Measurements from ENCODE around the gene TBKBP1. TPM values are rescaled to one million over a fixed set of nuclear protein-coding genes. Genes with fewer than 3 reads are reported as not detected.
A peak's percentile ranks its signal among the peaks of the same experiment; 100 is the strongest.

The TBKBP1 gene
- total and polyA plus RNA-seq, 9 of the 15 experiments (the other 6 are each of a cell fraction or from before 2014, with no cell fraction given): 0.03 to 15.6 (median 6.8) TPM

- ATAC-seq (no peak), FAIRE-seq (peak; percentile 23), DNase-seq (ENCODE audit: extremely low read depth in 1 of 4, low spot score in 3 of 4) (peak in 1 of 4 experiments; percentile 43)
- POLR2A ChIA-PET: interaction anchor here (0.5 to 1.4 kb wide), 3 partner anchors 13 to 41 kb away, joined by 3 to 7 read pairs (median 3); no protein-coding TSS in a partner anchor
- H4K20me1 ChIP-seq (replicated peaks; ENCODE audit: control insufficient read depth, insufficient read depth, low read length): no peaks in the 10 kb centered on the region; the same call in 1 of the 2 replicates
- WGBS (ENCODE audit: insufficient coverage, low coverage, missing lambda C conversion rate): 28% methylated on average over 11 of the region's 12 CpGs
- no TSS peak for BruUV-seq (replicated peaks)
- no peak overlapping the region; the same call in 2 of the 3 replicates for H3K27ac ChIP-seq (ENCODE audit: extremely low read depth, low read depth, low read length)
- no peaks in the 10 kb centered on the region for H3K27me3 ChIP-seq (ENCODE audit: control insufficient read depth in 2 of 2, insufficient read depth in 2 of 2, low read length in 2 of 2)
- peak overlapping the region; percentile 47; the same call in 1 of the 2 replicates for H3K4me2 ChIP-seq (ENCODE audit: insufficient read depth, low read length)
- intact Hi-C loops (cut with micrococcal nuclease) (no loop called here), in situ Hi-C loops (cut with MboI) (no loop called here)
- H3K9ac ChIP-seq (ENCODE audit: insufficient read depth in 1 of 2, low read depth in 2 of 2, low read length in 2 of 2): peak overlapping the region; percentile 0 to 9; a peak in 1 of 4 replicates
- no peak overlapping the region for H3K4me3 ChIP-seq
- peaks cover 31 to 62% of the 10 kb centered on the region in 2 experiments for H3K4me1 ChIP-seq (replicated peaks in 1 of 2; ENCODE audit: control insufficient read depth in 2 of 2, insufficient read depth in 2 of 2, low read length in 2 of 2)
- H3K36me3 ChIP-seq (ENCODE audit: control insufficient read depth, insufficient read depth, low read length): peaks cover 11% of the 10 kb centered on the region; the same call in 1 of the 3 replicates
- CTCF ChIA-PET (ENCODE audit: low intra/inter-chr PET ratio): no interaction called here
- no peaks in the 10 kb centered on the region for H3K9me3 ChIP-seq (replicated peaks; ENCODE audit: control insufficient read depth, insufficient read depth, low read depth, low read length)
- H2AFZ ChIP-seq (ENCODE audit: low read depth, low read length): no peak overlapping the region
- H3K9me1 ChIP-seq (ENCODE audit: control insufficient read depth, insufficient read depth, low read length): peaks cover 8% of the 10 kb centered on the region
- no peaks in the 10 kb centered on the region for H3K79me2 ChIP-seq (ENCODE audit: control insufficient read depth, insufficient read depth, low read length)
- no peak for TF ChIP-seq ZKSCAN3 (CRISPR knock-in tag; IDR thresholded peaks at IDR 0.05)
- TF ChIP-seq KDM1A (IDR thresholded peaks at IDR 0.05): peak in 1 of 2 experiments; percentile 27; a peak in 2 of 4 replicates
- no peak for TF ChIP-seq GMEB1 (CRISPR knock-in tag; IDR thresholded peaks at IDR 0.05)
- no peak for TF ChIP-seq YBX1 (IDR thresholded peaks at IDR 0.05)
- no peak for TF ChIP-seq NFIC (IDR thresholded peaks at IDR 0.05)
- TF ChIP-seq ZC3H4 (CRISPR knock-in tag; IDR thresholded peaks at IDR 0.05; ENCODE audit: borderline replicate concordance): no peak
- no peak for TF ChIP-seq PATZ1 (CRISPR knock-in tag; IDR thresholded peaks at IDR 0.05; ENCODE audit: borderline replicate concordance)
These were observed 11.9 kb downstream of the TBKBP1 start for GRCh38 chr17:47705536-47706530.
